NCI-H2227 treated with DMSO at 0.1 percent for 48 hours (cell line): ENCODE results near the gene HLA-A.

ENCODE experiments used
- DNase-seq: peaks from one replicate; lab custom pipeline; 2025; lab: John Stamatoyannopoulos, UW

HLA-A gene

DNA sequence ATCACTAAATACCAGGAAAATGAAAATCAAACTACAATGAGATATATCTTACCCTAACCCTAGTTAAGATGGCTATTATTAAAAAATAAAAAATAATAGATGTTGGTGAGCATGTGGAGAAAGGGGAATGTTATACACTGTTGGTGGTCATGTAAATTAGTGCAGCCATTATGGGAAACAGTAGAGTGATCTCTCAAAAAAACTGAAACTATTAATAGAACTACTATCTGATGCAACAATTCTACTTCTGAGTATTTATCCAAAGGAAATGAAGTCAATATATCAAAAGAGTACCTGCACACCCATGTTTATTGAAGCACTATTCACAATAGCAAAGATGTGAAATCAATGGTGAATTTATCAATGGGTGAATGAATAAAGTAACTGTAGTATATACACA, 48.6 kb downstream of the HLA-A start:
- DNase-seq, result no peak

DNA sequence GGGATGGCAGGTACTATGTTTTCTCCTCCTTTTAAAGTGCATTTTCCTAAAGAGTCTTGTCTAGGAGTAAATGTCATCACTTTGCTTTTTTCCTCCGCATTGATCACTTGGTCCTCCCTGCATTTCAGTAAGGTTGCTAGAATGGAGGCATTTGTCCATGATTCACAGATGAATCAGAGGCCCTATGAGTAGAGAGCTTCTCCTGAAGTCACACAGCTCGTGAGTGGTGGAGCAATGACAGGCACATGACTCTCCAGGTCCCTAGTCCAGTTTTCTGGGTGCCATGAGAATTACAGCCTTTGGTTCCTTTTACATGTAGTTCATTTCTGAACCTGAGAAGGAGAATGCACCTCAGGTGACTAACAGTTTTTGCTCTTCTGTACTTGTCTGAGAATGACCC, 50.5 kb downstream of the HLA-A start:
- no peak for DNase-seq

DNA sequence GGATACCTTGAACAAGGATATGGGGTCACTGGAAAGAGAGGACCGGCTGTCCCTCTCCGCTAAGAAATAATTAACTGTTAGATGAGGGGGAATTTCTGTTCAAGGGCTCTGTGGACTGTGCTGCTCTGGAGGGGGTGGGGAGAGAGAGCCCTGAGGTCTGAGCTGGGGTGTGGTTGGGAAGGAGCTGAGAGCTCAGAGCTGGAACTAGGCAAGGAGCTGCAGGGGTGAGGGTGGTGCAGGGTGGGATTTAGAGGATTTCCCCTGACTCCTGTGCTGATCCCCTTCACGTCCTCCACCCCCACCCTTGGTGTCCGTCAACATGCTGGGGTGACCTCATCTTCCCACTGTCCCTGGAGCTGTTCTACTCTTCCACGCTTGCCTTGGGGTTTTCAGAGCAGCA, 52.5 kb downstream of the HLA-A start:
- no peak for DNase-seq

DNA sequence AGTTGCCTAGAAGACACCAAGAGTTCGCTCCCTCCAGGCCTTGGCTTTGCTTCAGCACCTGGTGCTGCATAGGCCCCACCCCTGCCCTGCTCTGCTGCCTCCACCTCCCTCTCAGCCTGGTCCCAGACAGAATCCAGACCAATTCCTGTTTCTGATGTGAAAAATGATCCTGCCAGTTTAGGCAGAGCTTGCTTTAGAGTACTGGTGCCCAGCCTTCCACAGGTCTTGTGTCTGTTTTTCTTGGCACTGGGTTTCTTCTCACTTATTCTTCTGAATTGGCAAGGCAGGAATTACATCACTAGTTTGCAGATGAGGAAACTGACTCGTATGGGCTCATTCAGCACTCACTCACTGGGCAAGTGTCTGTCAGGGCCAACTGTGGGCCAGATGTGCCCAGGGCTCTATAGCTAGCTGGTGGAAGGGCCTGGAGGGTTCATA, 53.0 kb downstream of the HLA-A start:
- no peak for DNase-seq
